Esophagus squamous epithelium (tissue), 4 donors: Measurements from ENCODE around the gene ST3GAL5.

ENCODE experiments used
- CTCF ChIP-seq, 6 experiments: fragments of 450-650 bp in 4 of 6; fragments of 200-600 bp in 2 of 6; sonication (generic) in 2 of 6; IDR thresholded peaks; one replicate each; pipeline ENCODE4 v1.5.1; 2016 to 2019; ENCODE audit warnings: antibody characterized with exemption in 6 of 6, mild to moderate bottlenecking in 4 of 6, moderate library complexity in 4 of 6
- POLR2A ChIP-seq, 4 donors: fragments of 450-650 bp; IDR thresholded peaks; one replicate each; pipeline ENCODE4 v1.6.1; 2017; ENCODE audit warnings: antibody characterized with exemption in 4 of 4, mild to moderate bottlenecking in 4 of 4, moderate library complexity in 3 of 4

- no peak for TF ChIP-seq CTCF (IDR thresholded peaks at IDR 0.05)
- no peak for TF ChIP-seq POLR2A (IDR thresholded peaks at IDR 0.05)
Measured at GRCh38 chr2:85905891-85906290, 17.1 kb upstream of the ST3GAL5 start.
